ENCODE results near the gene KLHDC4. TPM values are rescaled to one million over a fixed set of nuclear protein-coding genes. Genes with fewer than 3 reads are reported as not detected.

KLHDC4 gene
- total RNA-seq, 1 experiment from 2014 or later = 117 TPM

DNA sequence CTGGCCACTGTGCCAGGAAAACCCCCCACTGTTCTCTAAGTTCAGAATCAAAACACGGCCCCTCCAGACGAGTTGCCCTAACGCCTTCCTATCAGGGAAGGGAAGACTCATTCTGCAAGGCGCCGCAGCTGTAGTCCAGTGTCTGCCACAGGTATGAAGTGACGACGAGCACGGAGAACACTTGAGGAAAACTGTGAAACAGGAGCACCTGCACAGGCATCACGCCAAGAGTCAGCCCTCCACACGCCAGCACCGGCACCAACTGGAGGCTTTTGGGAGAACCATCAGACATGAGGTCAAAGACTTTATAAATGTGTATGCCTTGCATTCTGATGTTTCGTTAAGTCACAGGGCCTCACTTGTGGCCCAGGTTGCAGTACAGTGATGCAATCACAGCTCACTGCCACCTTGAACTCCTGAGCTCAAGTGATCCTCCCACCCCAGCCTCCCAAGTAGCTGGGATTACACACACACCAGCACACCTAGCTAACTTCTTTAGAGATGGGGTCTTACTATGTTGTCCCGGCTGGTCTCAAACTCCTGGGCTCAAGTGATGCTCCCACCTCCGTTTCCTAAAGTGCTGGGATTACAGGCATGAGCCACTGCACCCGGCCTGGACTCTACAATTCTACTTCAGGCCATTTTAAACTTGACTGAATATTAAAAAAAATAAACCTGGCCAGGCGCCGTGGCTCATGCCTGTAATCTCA lies 22.9 kb downstream of the KLHDC4 start:
- Mint-ChIP-seq H3K4me3 (ENCODE audit: unreplicated experiment) (no peak overlapping the region), H3K27ac (ENCODE audit: unreplicated experiment) (no peak overlapping the region), H3K4me1 (ENCODE audit: low read depth, unreplicated experiment) (no peaks in the 10 kb centered on the region), H3K9me3 (ENCODE audit: unreplicated experiment) (no peaks in the 10 kb centered on the region), H3K27me3 (ENCODE audit: insufficient read depth, unreplicated experiment) (no peaks in the 10 kb centered on the region), H3K36me3 (ENCODE audit: insufficient read depth, unreplicated experiment) (peaks cover 53% of the 10 kb centered on the region)
- no peak for DNase-seq
- Histone ChIP-seq H3K9me3 (no peaks in the 10 kb centered on the region), H3K36me3 (ENCODE audit: control insufficient read depth, insufficient read depth, low read length) (peaks cover 6% of the 10 kb centered on the region), H3K4me3 (ENCODE audit: low read depth, low read length) (no peak overlapping the region), H3K4me1 (no peaks in the 10 kb centered on the region), H3K27me3 (replicated peaks; ENCODE audit: control insufficient read depth, insufficient read depth, low read length) (no peaks in the 10 kb centered on the region)
- CTCF ChIA-PET = no interaction called here
- BruUV-seq (replicated peaks) = no TSS peak
- TF ChIP-seq, protein P1, sequence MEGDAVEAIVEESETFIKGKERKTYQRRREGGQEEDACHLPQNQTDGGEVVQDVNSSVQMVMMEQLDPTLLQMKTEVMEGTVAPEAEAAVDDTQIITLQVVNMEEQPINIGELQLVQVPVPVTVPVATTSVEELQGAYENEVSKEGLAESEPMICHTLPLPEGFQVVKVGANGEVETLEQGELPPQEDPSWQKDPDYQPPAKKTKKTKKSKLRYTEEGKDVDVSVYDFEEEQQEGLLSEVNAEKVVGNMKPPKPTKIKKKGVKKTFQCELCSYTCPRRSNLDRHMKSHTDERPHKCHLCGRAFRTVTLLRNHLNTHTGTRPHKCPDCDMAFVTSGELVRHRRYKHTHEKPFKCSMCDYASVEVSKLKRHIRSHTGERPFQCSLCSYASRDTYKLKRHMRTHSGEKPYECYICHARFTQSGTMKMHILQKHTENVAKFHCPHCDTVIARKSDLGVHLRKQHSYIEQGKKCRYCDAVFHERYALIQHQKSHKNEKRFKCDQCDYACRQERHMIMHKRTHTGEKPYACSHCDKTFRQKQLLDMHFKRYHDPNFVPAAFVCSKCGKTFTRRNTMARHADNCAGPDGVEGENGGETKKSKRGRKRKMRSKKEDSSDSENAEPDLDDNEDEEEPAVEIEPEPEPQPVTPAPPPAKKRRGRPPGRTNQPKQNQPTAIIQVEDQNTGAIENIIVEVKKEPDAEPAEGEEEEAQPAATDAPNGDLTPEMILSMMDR (IDR thresholded peaks at IDR 0.05; ENCODE audit: insufficient read depth in 1 of 2, low read depth in 1 of 2, low read length in 1 of 2, severe bottlenecking in 1 of 2, unreplicated experiment in 1 of 2) = no peak
- POLR2A ChIA-PET = no interaction called here
- intact Hi-C loops (cut with micrococcal nuclease; ENCODE audit: unreplicated experiment) = no loop called here

GRCh38 chr16:87741700-87742415 lies 23.9 kb downstream of the KLHDC4 start:
- POLR2A ChIA-PET = no interaction called here

DNA sequence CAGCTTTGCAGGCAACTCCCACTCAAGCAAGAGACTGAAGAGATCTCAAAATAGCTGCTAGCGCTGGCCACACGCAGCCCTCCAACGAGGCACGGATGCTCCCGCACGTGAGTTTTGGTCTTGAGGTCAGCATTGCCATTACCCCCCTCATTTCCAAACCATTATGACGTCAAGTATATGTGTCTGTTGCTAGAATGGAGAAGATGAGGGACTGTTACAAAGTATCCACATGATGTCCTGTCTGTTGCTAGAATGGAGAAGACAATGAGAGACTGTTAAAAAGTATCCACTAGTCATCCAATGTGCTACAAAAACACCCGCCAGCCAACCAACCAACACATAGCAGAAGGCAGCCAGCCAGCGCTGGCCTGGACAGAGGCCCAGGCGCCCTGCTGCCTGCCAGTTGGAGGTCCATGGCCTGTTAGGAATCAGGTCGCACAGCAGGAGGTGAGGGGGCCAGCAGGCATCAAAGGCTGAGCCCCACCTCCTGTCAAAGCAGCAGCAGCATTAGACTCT lies 24.8 kb downstream of the KLHDC4 start:
- no TSS peak for BruUV-seq (replicated peaks)
- H3K27ac Mint-ChIP-seq (ENCODE audit: unreplicated experiment) = no peak overlapping the region
- TF ChIP-seq, protein P1 (IDR thresholded peaks at IDR 0.05; ENCODE audit: insufficient read depth in 1 of 2, low read depth in 1 of 2, low read length in 1 of 2, severe bottlenecking in 1 of 2, unreplicated experiment in 1 of 2) = no peak

More at GRCh38 chr16:87741700-87742415, 23.9 kb downstream of the KLHDC4 start:
- no peak for DNase-seq
- H3K27me3 Mint-ChIP-seq (ENCODE audit: insufficient read depth, unreplicated experiment) = no peaks in the 10 kb centered on the region
- no peaks in the 10 kb centered on the region for H3K4me1 ChIP-seq
- H3K27ac Mint-ChIP-seq (ENCODE audit: unreplicated experiment) = no peak overlapping the region
- no peaks in the 10 kb centered on the region for H3K9me3 ChIP-seq
- peaks cover 42% of the 10 kb centered on the region for H3K36me3 Mint-ChIP-seq (ENCODE audit: insufficient read depth, unreplicated experiment)
- no peaks in the 10 kb centered on the region for H3K27me3 ChIP-seq (replicated peaks; ENCODE audit: control insufficient read depth, insufficient read depth, low read length)
- no TSS peak for BruUV-seq (replicated peaks)
- intact Hi-C loops (cut with micrococcal nuclease; ENCODE audit: unreplicated experiment) = no loop called here
- H3K36me3 ChIP-seq (ENCODE audit: control insufficient read depth, insufficient read depth, low read length) = peaks cover 6% of the 10 kb centered on the region
- no peaks in the 10 kb centered on the region for H3K4me1 Mint-ChIP-seq (ENCODE audit: low read depth, unreplicated experiment)
- TF ChIP-seq, protein P1 (IDR thresholded peaks at IDR 0.05; ENCODE audit: insufficient read depth in 1 of 2, low read depth in 1 of 2, low read length in 1 of 2, severe bottlenecking in 1 of 2, unreplicated experiment in 1 of 2) = no peak
- H3K9me3 Mint-ChIP-seq (ENCODE audit: unreplicated experiment) = no peaks in the 10 kb centered on the region
- H3K4me3 ChIP-seq (ENCODE audit: low read depth, low read length) = no peak overlapping the region
- no peak overlapping the region for H3K4me3 Mint-ChIP-seq (ENCODE audit: unreplicated experiment)
- CTCF ChIA-PET = no interaction called here

More for the DNA sequence above, 24.8 kb downstream of the KLHDC4 start:
- H3K4me1 ChIP-seq = no peaks in the 10 kb centered on the region
- H3K27me3 ChIP-seq (replicated peaks; ENCODE audit: control insufficient read depth, insufficient read depth, low read length) = no peaks in the 10 kb centered on the region
- ChIA-PET CTCF (no interaction called here), POLR2A (no interaction called here)
- no peak overlapping the region for H3K4me3 ChIP-seq (ENCODE audit: low read depth, low read length)
- H3K36me3 ChIP-seq (ENCODE audit: control insufficient read depth, insufficient read depth, low read length) = peaks cover 5% of the 10 kb centered on the region
- no peak for DNase-seq
- no peaks in the 10 kb centered on the region for H3K9me3 ChIP-seq
- H3K9me3 Mint-ChIP-seq (ENCODE audit: unreplicated experiment) = no peaks in the 10 kb centered on the region
- intact Hi-C loops (cut with micrococcal nuclease; ENCODE audit: unreplicated experiment) = no loop called here
- no peaks in the 10 kb centered on the region for H3K4me1 Mint-ChIP-seq (ENCODE audit: low read depth, unreplicated experiment)
- H3K4me3 Mint-ChIP-seq (ENCODE audit: unreplicated experiment) = no peak overlapping the region
- H3K36me3 Mint-ChIP-seq (ENCODE audit: insufficient read depth, unreplicated experiment) = peaks cover 38% of the 10 kb centered on the region
- no peaks in the 10 kb centered on the region for H3K27me3 Mint-ChIP-seq (ENCODE audit: insufficient read depth, unreplicated experiment)

Measured in Caco-2 (cell line).